M059J (cell line): Measurements from ENCODE around the gene AFG1L. TPM values are rescaled to one million over a fixed set of nuclear protein-coding genes. Genes with fewer than 3 reads are reported as not detected.
"Not testable (repeated sequence)": the region's sequence is repeated elsewhere in the genome, so short reads cannot be mapped to it uniquely, and the experiment has no call there.

Source experiments
- DNase-seq: peaks from one replicate; pipeline ENCODE4 v3.0.0-alpha.2; 2012; ENCODE audit warnings: low read depth
- total RNA-seq: library from RNA; depleted of rRNA; stranded (reverse); fragments of >200 nt; shearing (Covaris generic); gene quantifications from 2 replicates; pipeline ENCODE4 v1.2.3, GENCODE V29; 2014

Gene AFG1L
- total RNA-seq, 1 experiment from 2014 or later: 8.9 TPM

DNA sequence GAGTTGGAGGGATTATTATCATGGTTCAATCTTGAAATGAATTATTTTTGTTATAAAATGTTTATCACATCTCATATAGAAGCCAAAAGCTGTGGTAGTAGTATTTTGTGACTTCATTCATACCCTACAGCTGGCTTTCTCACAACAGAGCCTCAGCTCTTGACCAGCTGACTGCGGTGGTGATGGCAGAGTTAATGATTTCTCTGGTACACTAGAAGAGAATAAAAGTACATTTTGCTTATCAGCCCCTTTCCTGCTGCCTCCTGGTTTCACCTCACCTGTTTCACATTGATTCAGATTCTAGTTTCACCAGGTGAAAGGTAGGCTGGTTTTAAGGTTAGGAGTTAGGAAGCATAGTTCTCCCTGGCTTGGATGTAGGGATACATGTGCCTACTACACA is 55.7 kb downstream of the AFG1L start:
- no peak for DNase-seq

DNA sequence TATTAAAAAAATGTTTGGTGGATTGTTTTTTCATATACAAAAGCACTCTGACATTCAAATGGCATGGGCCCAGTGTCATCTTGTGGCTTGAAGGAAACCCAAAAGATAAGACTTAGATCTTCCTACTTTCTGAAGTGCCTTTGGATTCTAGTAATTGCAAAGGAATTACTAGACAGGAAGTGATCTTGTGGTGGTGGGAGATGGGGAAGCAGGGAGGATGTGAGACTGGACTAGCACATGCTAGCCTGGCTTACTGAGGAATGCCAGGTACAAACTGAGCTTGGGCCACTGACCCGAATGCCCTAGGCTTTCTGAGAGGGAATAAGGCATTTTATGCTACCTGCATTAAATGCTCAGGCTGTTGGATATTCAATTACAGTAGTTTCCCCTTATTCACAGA is 59.0 kb downstream of the AFG1L start:
- DNase-seq: peak; percentile 41

DNA sequence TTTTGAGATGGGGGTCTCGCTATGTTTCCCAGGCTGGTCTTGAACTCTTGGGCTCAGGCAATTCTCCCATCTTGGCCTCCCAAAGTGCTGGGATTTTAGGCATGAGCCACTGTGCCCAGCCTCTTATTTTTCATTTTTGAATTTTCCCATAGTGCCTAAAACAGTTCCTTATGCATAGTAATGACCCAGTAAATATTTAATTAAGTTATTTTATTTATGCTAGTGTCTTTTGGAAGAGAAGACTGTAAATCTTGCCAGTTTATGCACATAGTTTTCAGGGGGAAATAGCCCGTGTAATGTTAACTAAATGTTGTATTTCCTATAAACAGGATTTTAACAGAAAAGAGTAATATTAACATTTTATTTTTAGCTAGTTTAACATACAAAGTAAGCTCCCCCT is 60.3 kb downstream of the AFG1L start:
- DNase-seq: no peak

DNA sequence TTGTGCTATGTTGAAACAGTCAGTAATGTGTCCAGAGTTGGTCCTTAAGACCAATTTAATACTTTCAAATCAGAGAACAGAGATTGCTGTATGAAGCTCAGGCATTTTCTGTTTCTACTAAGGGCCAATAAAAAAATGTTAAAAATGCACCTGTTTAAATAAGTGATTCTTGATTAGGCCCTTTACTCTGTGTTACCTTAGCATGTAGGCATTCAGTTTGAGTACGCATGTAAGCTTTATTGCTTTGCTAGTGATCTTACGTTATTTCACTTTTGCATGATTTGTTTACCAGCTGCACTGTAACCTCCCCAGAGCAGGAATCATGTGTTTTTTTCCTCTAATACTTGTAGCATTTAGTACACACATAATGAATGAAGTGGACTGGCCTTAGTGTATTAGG is 61.0 kb downstream of the AFG1L start:
- DNase-seq: no peak

DNA sequence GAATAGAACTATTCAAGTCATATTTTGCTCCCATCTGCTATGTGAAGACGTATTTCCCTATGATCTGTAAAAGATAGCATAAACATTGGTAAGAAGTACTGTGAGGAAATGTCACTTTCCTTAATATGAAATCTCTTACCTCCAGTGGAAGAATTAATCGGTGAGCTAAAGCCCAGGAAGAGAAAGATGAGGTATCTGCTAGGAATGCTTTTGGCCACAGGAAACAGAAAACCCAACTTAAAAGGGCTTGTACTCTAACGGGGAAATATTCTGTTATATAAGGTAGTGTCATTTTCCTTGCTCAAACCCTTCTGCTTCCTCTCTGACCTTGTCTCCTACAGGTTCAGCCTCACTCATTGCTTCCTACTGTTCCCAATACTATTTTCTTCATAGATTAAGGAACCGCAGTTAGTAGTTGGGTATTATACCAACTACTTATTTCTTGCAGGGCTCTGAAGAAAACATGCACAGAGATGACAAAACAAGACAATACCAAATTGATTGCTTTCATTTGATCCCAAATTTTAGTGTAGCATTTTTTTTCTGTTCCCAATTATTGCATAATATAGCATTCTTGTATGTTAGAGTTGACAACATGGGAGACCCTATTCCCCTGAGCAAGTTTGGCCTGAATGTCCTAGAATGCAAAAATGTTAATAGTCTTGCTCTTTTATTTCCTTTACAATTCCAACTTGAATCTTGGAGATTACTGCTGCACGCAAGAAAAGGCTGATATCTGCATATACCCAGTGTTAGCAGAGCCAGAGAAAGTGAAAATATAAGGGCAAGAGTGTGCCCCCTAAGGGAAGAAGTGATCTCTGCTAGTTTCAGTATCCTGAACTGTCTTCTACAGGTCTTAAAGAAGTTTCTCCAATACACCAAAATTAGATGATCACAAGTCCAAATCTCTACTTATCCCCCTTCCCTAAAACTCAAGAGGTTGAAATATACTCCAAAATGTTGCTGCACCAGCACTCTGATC is 65.3 kb downstream of the AFG1L start:
- peak; percentile 72 for DNase-seq

DNA sequence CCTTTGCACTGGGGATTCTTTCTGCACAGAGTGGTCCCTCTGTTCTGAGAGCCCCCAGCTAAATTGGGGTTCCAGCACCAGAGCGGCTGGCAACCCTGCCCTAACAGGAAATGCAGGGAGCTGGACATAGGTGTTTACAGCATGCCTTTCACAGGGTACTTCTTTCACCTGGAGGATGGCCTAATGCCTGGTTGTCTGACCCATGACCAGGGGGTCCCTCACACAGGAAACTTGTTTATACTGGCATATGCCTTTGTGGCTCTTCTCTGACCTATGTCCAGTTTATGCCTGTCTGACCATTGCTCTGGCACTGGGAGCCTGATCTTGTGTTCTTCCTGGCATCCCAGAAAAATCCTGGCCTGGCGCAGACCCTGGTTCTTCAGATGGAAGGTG is 66.1 kb downstream of the AFG1L start:
- no peak for DNase-seq

DNA sequence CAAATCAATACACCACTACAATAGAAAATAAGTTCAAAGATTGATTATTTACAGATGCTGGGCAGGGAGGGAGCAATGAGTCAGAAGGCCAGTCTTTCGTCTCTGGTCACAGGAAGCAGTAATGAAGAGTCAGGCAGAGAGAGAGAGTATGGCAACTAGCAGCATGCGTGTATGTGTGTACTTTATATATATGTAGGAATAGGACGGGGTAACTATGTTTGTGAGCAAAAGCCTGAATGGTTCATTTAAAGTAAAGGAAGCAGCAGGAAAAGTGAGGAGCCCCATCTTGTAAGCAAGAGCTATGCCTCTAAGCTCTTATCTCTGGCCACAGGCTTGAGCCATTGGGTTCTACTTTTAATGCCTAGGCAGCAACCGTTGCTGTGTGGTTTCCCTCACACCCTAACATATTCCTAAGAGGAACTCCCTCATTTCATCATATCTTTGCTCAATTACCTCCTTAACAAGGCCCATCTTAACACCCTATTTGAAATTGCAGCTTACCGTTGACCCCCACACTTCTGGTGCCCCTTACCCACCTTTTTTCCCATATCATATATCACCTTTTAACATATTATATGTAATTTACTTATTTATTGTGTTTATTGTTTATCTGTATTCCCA is 66.6 kb downstream of the AFG1L start:
- DNase-seq: no peak

DNA sequence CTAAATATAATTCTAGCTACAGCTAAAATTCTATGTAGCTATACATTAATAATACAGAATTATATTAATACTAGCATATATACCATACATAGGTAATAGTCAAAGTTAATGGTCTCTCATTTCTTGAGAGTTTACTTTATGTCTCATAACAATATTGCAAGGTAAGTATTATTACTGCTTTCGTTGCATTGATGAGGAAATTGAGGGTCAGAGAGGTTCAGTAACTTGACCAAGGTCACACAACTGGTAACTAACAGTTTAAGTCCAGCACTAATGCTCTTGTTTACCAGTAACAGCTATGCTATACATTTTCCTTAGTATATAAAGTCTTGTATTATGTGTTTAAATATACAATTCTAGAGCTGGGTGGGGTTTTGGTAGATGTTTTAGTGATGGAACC is 67.6 kb downstream of the AFG1L start:
- DNase-seq: no peak

DNA sequence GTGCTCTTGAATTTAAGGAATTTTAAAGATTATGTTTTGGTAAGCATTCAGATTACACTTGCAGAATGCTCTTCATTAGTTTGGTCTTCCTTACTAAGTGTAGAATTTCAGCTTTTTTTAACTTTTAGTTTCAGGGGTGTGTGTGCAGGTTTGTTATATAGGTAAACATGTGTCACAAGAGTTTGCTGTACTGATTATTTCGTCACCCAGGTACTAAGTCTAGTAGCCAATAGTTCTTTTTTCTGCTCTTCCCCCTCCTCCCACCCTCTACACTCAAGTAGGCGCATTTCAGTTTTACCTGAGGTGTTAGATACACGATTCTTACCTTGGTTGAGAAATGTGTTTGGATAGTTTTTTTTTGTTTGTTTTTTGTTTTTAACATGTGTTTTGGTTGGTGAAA is 68.3 kb downstream of the AFG1L start:
- DNase-seq: no peak

DNA sequence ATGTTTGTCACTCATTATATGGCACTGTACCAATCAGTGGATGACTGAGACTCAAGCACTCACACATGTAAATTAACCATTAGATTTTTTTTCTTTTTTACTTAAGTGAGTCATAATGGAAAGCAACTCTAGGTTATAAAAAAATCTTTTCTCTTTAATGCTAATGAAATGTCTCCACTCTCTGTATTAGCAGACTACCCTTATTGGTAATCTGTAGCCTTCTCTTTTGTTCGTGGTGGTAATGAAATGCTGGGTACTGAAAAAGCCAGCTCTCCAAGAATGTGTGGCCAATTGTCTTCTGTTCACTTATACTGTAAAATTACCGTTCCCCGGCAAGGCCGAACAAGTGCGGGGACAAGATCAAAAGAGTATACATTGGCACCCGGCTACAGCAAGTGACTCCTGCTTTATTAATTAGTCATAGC is 69.0 kb downstream of the AFG1L start:
- peak; percentile 51 for DNase-seq

DNA sequence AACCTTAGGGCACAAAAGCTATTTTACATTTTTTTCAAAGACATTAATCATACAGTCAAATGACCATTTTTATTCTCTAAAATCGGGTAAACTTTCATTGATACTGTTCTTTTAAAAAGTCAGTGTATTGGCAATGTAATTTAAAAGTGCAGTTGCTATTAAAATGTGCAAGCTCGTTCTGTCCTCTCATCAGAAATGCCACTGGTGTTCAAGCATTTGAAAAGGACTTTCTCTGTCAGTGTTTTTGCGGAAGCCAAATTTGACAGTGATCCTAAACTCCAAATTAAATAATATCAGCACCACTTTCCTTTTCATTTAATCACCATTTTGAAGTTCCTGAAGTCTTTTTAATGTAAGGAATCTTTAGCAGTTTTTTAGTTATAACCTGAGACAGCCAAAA is 69.6 kb downstream of the AFG1L start:
- DNase-seq: no peak

DNA sequence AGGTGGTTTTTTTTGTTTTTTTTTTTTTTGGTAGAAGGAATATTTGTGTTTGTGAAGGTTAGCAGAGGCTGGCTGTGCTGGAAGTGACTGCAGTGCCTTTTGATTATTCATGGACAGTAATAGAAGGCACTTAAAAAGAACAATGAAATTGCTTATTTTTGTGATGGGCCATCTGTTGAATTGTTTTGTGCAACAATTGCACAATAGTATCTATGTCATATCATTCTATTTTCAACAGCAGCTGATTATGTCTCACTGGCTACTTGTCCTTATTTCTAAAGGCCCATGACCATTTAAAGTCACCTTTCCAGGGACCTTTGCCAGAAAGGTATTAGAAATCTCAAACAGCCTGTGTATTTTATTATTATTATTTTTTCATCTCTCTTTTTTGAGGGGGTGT is 70.6 kb downstream of the AFG1L start:
- no peak for DNase-seq

DNA sequence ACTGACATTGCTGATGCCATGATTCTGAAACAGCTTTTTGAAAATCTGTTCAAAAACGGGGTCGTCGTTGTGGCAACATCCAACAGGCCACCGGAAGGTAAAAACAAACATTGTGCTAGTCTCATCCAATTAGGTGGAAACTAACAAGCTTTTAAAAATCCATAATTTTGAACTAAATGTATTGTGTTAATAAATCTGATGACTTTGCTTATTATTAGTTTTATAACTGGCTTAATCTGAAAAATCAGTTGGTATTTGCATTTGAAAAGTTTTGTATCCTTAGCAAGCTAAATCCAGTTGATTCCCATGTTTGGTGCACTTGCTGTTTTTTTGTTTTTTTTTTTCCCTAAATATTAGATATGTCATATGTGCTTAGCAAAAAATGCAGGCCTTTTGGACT is 71.4 kb downstream of the AFG1L start:
- DNase-seq: no peak

DNA sequence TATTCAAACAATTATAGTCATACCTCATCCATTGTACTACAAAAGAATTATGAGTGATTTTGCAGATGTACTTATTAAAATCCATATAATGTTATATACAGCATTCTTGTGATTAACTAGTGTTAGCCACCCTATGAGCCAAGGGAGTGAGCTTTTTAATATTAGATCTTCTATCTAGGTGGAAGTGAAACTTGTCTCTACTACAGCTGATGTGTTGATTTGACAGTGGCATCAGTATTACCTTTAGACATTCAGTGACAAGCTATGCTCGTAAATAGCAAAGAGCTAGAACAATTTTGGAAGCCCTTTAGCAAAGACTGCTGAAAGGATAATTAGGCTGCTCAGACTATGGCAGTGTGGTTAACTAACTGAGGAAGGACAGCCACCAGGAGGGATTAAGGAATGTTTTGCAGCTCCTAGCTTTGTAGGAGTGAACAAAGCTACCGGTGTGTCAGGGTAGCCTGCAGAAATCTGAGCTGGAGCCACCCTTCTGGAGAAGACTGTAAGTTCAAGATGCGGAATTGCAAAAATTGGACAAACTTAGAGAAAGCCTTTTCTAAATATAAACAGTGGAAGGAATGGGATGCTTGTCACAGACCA is 73.7 kb downstream of the AFG1L start:
- no peak for DNase-seq

DNA sequence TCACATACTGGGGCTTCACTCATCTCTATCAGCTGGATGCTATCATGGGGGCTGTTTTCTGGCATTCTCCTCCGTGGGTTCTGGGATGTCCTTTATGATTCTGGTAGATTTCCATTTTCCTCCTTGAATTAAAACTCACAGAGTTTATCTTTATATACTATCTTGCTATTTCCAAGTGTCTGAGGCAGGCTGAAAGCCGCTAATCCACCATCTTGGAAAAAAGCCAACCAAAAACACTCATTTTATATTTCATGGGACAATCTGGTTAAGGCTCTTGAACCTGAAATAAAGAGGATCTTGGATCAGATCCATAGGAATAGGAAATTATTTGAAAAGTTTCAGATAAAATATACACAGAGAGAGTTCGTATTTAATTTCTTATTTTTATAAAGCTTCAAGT is 86.0 kb downstream of the AFG1L start:
- no peak for DNase-seq

DNA sequence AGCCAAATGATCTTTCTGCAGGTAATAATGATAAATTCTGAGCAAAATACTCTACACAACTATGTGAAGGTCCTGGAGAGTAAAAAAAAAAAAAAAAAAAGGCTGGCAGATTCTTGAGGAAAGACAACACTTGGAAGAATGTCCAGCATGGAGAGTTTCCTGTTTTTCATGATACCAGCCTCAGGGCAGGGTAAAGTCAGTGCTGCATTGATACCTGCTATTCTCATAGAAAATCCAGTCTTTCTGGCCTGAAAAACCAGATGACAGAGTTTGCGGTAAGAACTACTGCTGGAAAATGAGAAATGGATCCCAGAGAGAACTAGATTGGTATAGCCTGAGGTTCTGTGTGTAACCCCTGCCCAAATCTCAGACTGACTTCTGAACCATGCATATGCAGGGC is 89.1 kb downstream of the AFG1L start:
- peak; percentile 28 for DNase-seq

DNA sequence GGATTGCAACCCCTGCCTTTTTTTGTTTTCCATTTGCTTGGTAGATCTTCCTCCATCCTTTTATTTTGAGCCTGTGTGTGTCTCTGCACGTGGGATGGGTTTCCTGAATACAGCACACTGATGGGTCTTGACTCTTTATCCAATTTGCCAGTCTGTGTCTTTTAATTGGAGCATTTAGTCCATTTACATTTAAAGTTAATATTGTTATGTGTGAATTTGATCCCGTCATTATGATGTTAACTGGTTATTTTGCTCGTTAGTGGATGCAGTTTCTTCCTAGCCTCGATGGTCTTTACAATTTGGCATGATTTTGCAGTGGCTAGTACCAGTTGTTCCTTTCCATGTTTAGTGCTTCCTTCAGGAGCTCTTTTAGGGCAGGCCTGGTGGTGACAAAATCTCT is 94.3 kb downstream of the AFG1L start:
- DNase-seq: not testable (repeated sequence)

DNA sequence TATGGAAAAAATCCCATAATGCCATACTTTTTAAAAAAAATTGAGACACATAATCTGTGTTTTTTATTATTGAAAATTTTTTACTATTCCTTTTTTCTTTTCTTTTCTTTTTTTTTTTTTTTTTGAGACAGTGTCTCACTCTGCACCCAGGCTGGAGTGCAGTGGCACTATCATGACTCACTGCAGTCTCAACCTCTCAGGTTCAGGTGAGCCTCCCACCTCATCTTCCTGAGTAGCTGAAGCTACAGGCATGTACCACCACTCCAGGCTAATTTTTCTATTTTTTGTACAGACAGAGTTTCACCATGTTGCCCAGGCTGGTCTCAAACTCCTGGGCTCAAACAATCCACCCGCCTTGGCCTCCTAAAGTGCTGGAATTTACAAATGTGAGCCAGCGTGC is 100.4 kb downstream of the AFG1L start:
- no peak for DNase-seq

DNA sequence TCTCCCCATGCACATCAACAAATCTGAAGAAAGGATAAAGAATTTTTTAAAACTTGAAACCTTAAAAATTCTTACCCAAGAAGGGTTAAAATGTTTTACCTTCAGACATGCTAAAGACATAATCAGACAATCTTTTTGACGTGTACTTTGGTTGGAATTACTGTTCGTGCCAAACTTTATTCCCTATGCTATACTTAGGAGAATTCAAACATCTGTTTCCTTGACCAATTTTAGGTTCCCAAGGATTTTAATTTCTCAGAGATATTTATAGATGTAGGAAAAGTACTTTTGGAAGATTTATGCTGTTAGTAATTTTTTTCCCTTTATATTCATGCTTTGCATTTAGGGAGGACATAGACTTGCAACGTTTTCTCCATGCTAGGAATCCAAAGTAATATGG is 108.4 kb downstream of the AFG1L start:
- DNase-seq: no peak

DNA sequence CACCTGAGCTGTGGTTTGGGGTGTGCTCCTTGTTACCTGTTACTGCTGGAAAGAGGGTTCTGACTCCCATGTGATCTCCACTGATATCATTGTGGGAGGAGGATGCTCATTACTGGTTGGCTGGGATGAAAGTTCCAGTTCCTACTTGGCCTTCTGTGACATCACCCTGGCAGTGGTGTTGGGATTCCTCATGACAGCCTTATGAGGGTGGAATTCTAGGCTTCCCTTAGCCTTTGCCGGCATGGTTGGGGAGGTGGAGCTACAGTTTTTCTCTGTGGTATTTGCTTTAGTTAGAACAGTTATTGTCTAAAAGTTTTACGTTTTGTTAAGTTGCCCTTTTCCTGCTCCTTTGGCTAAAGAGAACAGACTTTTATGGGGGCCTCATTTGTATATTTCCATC is 112.1 kb downstream of the AFG1L start:
- no peak for DNase-seq

DNA sequence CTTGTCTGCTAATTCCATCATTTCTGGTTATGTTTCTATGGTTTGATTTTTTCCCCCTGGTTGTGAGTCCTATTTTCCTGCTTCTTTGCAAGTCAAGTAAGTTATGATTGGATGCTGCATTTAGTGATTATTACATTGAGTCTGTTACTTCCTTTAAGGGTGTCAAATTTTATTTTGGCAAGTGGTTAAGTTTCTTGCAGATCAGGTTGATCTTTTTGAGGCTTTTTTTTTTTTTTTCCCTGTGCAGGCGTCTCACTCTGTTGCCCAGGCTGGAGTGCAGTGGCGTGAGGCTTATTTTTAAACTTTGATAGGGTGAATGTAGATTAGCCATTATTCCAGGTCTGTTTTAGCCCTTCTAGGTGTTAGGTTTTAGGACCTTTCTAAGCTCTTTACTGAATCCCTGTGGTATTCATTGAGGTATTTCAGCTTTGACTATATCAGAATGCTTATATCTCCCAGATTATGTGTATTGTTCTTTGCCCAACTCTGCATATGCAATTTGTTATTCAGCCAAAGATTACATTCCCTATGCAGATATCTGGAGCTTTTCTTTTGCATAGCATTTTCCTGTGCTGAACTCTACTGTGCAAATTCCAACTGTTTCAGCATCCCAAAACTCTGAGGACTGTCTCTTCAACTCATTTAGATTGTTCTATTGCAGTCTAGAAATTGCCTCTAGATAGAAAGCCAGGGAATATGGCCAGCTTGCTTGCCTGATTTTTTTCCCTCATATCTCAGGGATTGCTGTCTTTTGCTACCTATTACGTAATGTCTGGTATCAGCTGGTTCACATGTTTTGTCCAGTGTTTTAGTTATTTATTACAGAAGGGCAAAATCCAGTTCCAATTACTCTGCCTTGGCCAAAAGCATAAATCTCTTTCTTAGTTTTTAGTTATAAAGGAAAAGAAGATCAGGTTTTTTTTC is 113.3 kb downstream of the AFG1L start:
- DNase-seq: no peak

DNA sequence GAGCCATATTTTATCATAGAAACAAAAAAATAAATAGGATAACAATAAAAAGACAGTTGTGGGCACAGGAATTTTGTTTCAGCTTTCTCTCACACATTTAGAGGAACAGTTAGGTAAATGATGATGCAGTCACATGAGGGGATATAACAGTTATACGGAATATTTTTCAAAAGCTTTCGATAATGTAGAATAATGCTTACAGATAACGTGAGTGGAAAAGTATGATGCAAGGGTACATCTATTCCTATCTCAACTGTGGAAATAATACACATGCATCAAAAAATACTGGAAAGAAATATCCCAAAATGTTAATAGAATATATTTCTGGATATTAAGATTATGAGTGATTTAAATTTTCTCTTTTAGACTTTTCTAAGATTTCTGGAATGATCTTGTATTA is 114.0 kb downstream of the AFG1L start:
- no peak for DNase-seq
